ENCODE data around the gene PLEKHG5.

Gene PLEKHG5
- 17.5 to 24.9 reads per million in 2 donors for total RNA-seq

GRCh38 chr1:6491480-6491962 is at the start of gene PLEKHG5:
Gene PLEKHG5 (minus strand): TSS chr1:6491667. CDS start chr1:6477571, 14,096 bp downstream.
- no peak for DNase-seq

GRCh38 chr1:6538956-6539355 is 47.5 kb upstream of the PLEKHG5 start:
- no peak for DNase-seq

DNA sequence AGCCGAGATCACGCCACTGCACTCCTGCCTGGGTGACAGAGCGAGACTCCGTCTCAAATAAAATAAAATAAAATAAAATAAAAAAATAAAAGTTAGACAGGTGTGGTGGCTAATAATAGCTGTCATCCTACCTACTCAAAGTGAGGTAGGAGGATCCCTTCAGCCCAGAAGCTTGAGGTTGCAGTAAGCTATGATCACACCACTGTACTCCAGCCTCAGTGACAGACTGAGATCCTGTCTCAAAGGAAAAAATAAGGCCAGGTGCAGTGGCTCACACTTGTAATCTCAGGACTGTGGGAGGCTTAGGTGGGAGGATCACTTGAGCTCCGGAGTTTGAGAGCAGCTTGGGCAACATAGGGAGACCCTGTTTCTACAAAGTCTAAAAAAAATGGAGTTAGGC is 44.8 kb upstream of the PLEKHG5 start:
- no peak for DNase-seq

DNA sequence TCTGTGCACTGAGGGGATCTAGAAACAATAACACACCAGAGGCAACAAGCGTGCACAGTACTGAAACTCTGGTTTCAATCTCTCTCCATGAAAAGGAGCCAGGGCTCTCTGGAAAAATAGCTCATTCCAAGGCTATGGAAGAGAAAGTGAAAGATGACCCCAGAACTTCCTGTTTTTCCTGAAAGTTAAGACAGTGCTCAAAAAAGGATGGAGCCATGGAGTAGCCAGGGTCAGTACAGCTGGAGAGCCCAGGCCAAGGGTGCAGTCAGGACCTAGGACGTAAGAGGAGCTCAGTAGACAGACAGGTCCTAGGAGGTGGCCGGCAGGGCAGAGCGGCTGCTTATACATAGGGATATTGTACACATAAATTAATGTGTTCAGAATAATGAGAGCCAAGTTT is 43.7 kb upstream of the PLEKHG5 start:
- DNase-seq = no peak

GRCh38 chr1:6534248-6534822 is 42.9 kb upstream of the PLEKHG5 start:
- DNase-seq = no peak

GRCh38 chr1:6531996-6532395 is 40.5 kb upstream of the PLEKHG5 start:
- DNase-seq = no peak

DNA sequence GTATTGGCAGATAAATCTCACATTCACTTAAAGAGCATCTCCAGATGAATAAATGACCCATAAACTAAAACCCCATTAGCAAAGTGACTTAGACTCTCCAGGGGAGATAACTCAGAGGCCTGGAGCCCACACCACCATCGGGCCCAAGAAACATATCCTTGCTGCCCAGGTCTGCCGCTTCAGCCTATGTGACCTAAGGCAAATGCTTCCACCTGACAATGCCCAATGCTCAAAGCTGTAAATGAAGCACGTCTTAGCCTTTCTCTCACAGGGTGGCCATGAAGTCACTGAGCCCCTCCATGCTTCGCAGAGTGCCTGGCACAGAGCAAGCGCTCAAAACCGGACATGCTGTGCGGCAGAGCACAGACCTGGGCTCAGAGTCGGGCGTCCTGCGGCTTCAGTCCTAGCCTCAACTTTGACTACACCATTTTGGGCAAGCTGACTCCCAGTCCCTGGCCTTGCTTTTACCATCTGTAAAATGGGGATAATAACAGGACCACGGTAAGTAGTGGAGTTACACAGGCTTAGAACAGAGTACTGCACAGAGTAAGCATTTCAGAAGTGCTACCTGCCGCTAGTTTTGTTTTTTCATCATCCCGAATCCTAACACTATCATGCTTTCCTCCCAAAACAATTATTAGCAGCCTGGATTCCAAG is 39.2 kb upstream of the PLEKHG5 start:
- no peak for DNase-seq

GRCh38 chr1:6528492-6528891 is 37.0 kb upstream of the PLEKHG5 start:
- DNase-seq = no peak

DNA sequence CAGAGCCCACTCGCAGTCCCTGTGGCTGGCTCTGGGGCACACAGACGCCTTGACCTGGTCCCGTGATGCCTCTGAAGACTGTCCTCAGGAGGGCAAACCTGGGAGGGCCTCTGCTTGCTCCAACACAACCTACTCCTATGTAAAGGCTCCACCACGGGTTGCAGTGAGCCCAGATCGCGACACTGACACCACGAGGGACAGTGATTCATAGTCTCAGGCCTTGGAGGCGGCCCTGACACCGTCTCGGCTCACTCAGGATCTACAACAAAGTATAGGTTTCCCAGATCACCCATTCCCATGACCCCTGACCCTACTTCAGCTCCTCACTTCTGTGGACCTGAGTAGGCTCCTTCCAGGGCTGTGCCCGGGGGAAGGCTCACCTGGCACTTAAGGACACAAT is 34.8 kb upstream of the PLEKHG5 start:
- DNase-seq = no peak

DNA sequence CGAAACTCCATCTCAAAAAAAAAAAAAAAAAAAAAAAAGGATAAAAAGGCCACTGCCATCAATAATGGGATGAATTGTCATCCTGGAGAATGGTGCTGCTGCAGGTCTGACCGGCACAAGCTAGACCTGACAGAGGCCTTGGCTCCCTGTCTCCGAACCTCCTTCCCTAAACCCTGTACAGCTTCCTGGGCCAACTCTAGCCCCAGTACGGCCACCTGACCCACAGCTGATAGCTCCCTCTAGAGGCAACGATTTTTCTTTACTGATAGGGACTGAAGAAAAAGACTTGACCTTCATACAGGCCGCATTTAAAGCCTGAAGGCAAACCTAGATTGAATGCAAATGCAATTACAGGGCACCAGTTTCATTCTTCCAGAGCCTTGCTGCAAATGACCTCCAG is 32.1 kb upstream of the PLEKHG5 start:
- no peak for DNase-seq

DNA sequence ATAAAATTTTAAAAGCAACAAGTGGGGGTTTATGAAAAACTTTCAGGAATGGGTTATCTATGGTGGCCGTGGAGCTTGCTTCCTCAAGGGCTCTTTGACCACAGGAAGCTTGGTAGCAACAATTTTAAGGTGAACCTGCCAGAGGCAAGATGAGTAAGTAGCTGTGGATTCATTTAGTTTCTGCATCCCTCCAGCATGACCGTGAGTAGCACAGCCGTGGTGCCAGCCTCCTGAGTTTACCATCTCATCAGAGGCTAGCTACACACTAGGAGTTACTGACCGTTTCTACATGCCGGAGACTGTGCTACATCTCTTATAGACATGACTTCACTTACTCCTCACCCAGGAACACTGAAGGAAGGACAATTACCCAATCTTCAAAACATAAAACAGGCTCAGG is 30.1 kb upstream of the PLEKHG5 start:
- DNase-seq = no peak

- no peak for DNase-seq
These were observed 28.6 kb upstream of the PLEKHG5 start for GRCh38 chr1:6519935-6520671.

GRCh38 chr1:6519491-6519934 is 28.0 kb upstream of the PLEKHG5 start:
- no peak for DNase-seq

- no peak for DNase-seq
These were observed 26.0 kb upstream of the PLEKHG5 start for GRCh38 chr1:6517435-6517851.

GRCh38 chr1:6515771-6516170 is 24.3 kb upstream of the PLEKHG5 start:
- DNase-seq = no peak

GRCh38 chr1:6513320-6513801 is 21.9 kb upstream of the PLEKHG5 start:
- DNase-seq = no peak

DNA sequence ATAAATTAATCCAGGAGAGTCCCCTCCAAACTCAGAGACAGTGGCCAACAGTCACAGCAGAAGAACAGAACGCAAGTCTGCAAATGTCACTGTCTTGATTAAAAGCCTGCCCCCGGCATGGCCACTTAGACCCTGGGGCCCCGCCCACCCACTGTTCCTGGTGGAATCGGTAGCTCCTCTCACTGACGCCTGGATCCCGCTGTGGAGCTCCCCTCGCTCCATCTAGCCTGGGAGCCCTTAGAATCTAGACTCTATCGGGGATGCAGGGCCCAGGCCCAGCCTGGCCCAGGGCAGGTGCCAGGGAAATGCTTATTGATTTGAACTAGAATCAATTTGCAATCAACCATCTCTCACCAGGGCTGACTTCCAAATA is 21.4 kb upstream of the PLEKHG5 start:
- no peak for DNase-seq

DNA sequence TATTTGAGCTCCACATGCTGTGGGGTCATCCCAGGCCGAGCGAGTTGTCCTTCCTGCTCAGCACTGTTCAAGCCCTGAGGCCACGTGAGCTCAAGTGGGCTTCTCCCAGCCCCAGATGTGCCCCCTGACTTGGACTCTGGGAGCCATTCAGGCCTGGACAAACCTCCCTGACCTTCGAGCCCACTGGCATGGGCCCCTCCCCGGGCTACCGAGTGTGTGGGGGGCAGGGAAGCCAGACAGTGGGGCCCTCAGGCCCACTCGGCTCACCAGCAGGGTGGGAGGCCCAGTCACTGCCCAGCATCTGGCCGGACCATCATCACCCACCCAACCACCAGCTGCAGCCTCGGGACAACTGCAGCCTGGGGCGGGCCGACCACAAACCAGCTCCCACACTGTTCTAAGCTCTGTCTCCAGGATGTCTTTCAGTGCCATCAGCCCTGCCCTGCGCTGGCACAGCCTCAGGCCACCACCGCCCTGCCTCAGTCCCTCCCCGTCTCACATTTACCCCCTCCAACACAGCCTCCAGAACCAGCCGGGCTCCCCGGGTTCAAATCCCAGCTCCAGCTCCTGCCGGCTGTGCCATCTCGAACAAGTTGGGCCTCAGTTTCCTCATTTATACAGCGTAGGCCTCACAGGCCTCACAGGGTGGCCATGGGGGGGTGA is 20.9 kb upstream of the PLEKHG5 start:
- no peak for DNase-seq

DNA sequence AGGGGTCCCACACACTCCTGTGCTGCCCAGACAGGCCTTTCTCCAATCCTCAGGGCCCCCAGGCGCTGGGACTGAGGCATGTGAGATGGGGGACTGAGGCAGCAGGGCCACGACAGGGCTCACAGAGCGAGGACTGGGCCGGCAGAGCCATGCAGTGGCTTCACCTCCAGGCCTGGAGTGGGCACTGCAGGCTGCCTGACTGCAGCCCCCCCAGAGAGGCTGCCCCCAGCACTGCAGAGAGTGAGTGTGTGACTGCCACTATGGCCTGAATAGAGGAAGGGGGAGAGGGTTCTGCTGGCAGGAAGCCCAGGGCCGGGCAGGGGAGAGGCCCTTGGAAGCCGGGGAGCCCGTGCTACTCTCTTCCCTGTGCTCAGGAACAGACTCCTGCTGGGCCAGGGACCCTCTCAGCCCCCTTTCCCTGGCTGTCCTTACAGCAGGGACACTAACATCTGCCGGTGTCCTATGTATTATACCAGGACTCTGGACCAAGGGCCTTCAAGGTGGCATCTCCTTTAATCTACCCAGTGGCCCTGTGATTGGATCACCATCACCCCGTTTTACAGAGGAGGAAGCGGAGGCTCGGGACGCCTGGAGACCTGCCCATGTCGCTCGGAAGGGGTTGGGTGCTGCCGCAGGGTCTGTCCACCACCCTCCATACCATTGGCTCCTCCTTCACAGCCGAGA is 20.2 kb upstream of the PLEKHG5 start:
- no peak for DNase-seq

- no peak for DNase-seq
These were observed 19.6 kb upstream of the PLEKHG5 start for GRCh38 chr1:6511056-6511455.

- no peak for DNase-seq
These were observed 19.0 kb upstream of the PLEKHG5 start for GRCh38 chr1:6510493-6510892.

- DNase-seq = no peak
These were observed 18.4 kb upstream of the PLEKHG5 start for GRCh38 chr1:6509919-6510291.

All from T-helper 2 cell (primary cell).